MCF 10A (cell line): ENCODE data around the gene DNAH2. TPM values are rescaled to one million over a fixed set of nuclear protein-coding genes. Genes with fewer than 3 reads are reported as not detected.

Source experiments
- BruUV-seq: library from RNA; stranded (reverse); fragments of 400-500 nt; replicated peaks from 2 replicates; lab custom pipeline; 2021; lab: Mats Ljungman, UMichigan
- CTCF ChIA-PET: fragments of 300-600 bp; sonication (Branson Sonifier 250); formaldehyde crosslinking; extraction: SDS; loops from one replicate; lab custom pipeline; 2021; ENCODE audit warnings: antibody characterized with exemption, inconsistent platforms; lab: Yijun Ruan, JAX
- POLR2A ChIA-PET: fragments of 300-600, 350-650 bp; sonication (Branson Sonifier 250); formaldehyde crosslinking; extraction: SDS; loops from one replicate; lab custom pipeline; 2020; ENCODE audit warnings: antibody characterized with exemption, inconsistent platforms; lab: Yijun Ruan, JAX
- DNase-seq: peaks from one replicate; pipeline ENCODE4 v3.0.0-alpha.2; 2018; ENCODE audit not compliant: unreplicated experiment
- H3K27ac Mint-ChIP-seq: one replicate; pipeline ENCODE4 v1.8.0; 2022; ENCODE audit warnings: mild to moderate bottlenecking, low read depth, mixed read lengths; ENCODE audit not compliant: unreplicated experiment
- H3K27me3 Mint-ChIP-seq: one replicate; pipeline ENCODE4 v1.8.0; 2022; ENCODE audit warnings: mixed read lengths; ENCODE audit not compliant: insufficient read depth, unreplicated experiment
- H3K36me3 Mint-ChIP-seq: one replicate; pipeline ENCODE4 v1.8.0; 2022; ENCODE audit warnings: mild to moderate bottlenecking, moderate library complexity, mixed read lengths; ENCODE audit not compliant: insufficient read depth, unreplicated experiment
- H3K4me1 Mint-ChIP-seq: one replicate; pipeline ENCODE4 v1.8.0; 2022; ENCODE audit warnings: mixed read lengths; ENCODE audit not compliant: insufficient read depth, unreplicated experiment
- H3K4me3 Mint-ChIP-seq: one replicate; pipeline ENCODE4 v1.8.0; 2022; ENCODE audit warnings: mild to moderate bottlenecking, moderate library complexity, mixed read lengths; ENCODE audit not compliant: unreplicated experiment
- H3K9me3 Mint-ChIP-seq: one replicate; pipeline ENCODE4 v1.8.0; 2022; ENCODE audit warnings: mixed read lengths; ENCODE audit not compliant: unreplicated experiment
- CTCF ChIP-seq: fragments of 200-600 bp; IDR thresholded peaks from one replicate; pipeline ENCODE4 v1.8.0; 2022; ENCODE audit warnings: antibody characterized with exemption, mild to moderate bottlenecking; ENCODE audit not compliant: unreplicated experiment
- intact Hi-C: fragments of 100-400 bp; cut with micrococcal nuclease; formaldehyde crosslinking; loops from 2 replicates; pipeline ENCODE4 v1.14.1; 2022
- total RNA-seq: library from RNA; stranded (reverse); gene quantifications from 2 replicates; pipeline ENCODE4 v1.2.3, GENCODE V29; 2022

Gene DNAH2
- total RNA-seq, 1 experiment from 2014 or later: 0.12 TPM

- DNase-seq: no peak
- CTCF ChIA-PET: no interaction called here
- BruUV-seq: no TSS peak
- Mint-ChIP-seq H3K36me3 (no peaks in the 10 kb centered on the region), H3K4me3 (no peak overlapping the region), H3K4me1 (peaks cover 6% of the 10 kb centered on the region), H3K9me3 (no peaks in the 10 kb centered on the region), H3K27me3 (peaks cover 56% of the 10 kb centered on the region), H3K27ac (no peak overlapping the region)
- intact Hi-C loops: no loop called here
- POLR2A ChIA-PET: interaction anchor here (0.6 kb wide), 1 partner anchor 119 kb away, joined by 3 read pairs; no protein-coding TSS in a partner anchor
- TF ChIP-seq CTCF: no peak
These were observed 22.2 kb downstream of the DNAH2 start for GRCh38 chr17:7739746-7740145.

- peak overlapping the region; percentile 43 for H3K27ac Mint-ChIP-seq
These were observed 23.0 kb downstream of the DNAH2 start for GRCh38 chr17:7740481-7741001.

GRCh38 chr17:7742729-7743128, 25.2 kb downstream of the DNAH2 start:
- CTCF ChIA-PET: interaction anchor here (0.6 to 5.5 kb wide), 31 partner anchors 8 to 316 kb away, joined by 3 to 36 read pairs (median 5); partner anchors contain the start of genes KDM6B and WRAP53
- no peak overlapping the region for H3K4me3 Mint-ChIP-seq
- no peaks in the 10 kb centered on the region for H3K9me3 Mint-ChIP-seq
- peaks cover 11% of the 10 kb centered on the region for H3K4me1 Mint-ChIP-seq
- H3K27ac Mint-ChIP-seq: no peak overlapping the region
- TF ChIP-seq CTCF: no peak
- POLR2A ChIA-PET: interaction anchor here (1.1 to 2.2 kb wide), 7 partner anchors 11 to 114 kb away, joined by 3 to 14 read pairs (median 5); partner anchors contain the start of genes KDM6B and NAA38
- H3K36me3 Mint-ChIP-seq: no peaks in the 10 kb centered on the region
- no peak for DNase-seq
- peaks cover 35% of the 10 kb centered on the region for H3K27me3 Mint-ChIP-seq
- BruUV-seq: no TSS peak
- intact Hi-C loops: loop anchor here (1.0 to 2.0 kb wide), 7 partner anchors 40 to 314 kb away; no protein-coding TSS in a partner anchor

More at GRCh38 chr17:7740481-7741001, 23.0 kb downstream of the DNAH2 start:
- BruUV-seq: no TSS peak
- Mint-ChIP-seq H3K27me3 (peaks cover 56% of the 10 kb centered on the region), H3K9me3 (no peaks in the 10 kb centered on the region), H3K4me1 (peaks cover 6% of the 10 kb centered on the region), H3K4me3 (peak overlapping the region; percentile 67), H3K36me3 (no peaks in the 10 kb centered on the region)
- TF ChIP-seq CTCF: no peak
- DNase-seq: no peak
- ChIA-PET CTCF (interaction anchor here (0.6 to 5.5 kb wide), 5 partner anchors 83 to 554 kb away, joined by 3 to 36 read pairs (median 3); partner anchors contain the start of genes KDM6B and SLC25A35), POLR2A (interaction anchor here (0.6 kb wide), 1 partner anchor 118 kb away, joined by 3 read pairs; no protein-coding TSS in a partner anchor)
- intact Hi-C loops: no loop called here

- BruUV-seq: no TSS peak
- DNase-seq: no peak
- ChIA-PET CTCF (interaction anchor here (0.6 to 5.5 kb wide), 32 partner anchors 11 to 375 kb away, joined by 3 to 36 read pairs (median 5); partner anchors contain the start of genes KDM6B and TP53), POLR2A (interaction anchor here (0.7 to 1.5 kb wide), 4 partner anchors 9 to 99 kb away, joined by 3 to 14 read pairs (median 3); no protein-coding TSS in a partner anchor)
- H3K4me1 Mint-ChIP-seq: peaks cover 11% of the 10 kb centered on the region
- H3K9me3 Mint-ChIP-seq: no peaks in the 10 kb centered on the region
- no peak overlapping the region for H3K4me3 Mint-ChIP-seq
- H3K27me3 Mint-ChIP-seq: peaks cover 18% of the 10 kb centered on the region
- H3K27ac Mint-ChIP-seq: no peak overlapping the region
- no peak for TF ChIP-seq CTCF
- no peaks in the 10 kb centered on the region for H3K36me3 Mint-ChIP-seq
- intact Hi-C loops: no loop called here
These were observed 26.9 kb downstream of the DNAH2 start for GRCh38 chr17:7744416-7744815.
